Left ventricle myocardium inferior (tissue), 1 donor: ENCODE data around the gene TMEM121B. TPM values are rescaled to one million over a fixed set of nuclear protein-coding genes. Genes with fewer than 3 reads are reported as not detected.

ENCODE experiments used
- DNase-seq: peaks from one replicate; pipeline ENCODE4 v3.0.0-alpha.2; 2020
- H3K27ac ChIP-seq: fragments of 200-600 bp; replicated peaks from 2 replicates; pipeline ENCODE4 v1.8.0; 2021
- H3K27me3 ChIP-seq: fragments of 200-600 bp; 2 replicates; pipeline ENCODE4 v1.8.0; 2021; ENCODE audit warnings: low read depth
- H3K36me3 ChIP-seq: fragments of 200-600 bp; 2 replicates; pipeline ENCODE4 v1.8.0; 2021
- H3K4me1 ChIP-seq: fragments of 200-600 bp; 2 replicates; pipeline ENCODE4 v1.8.0; 2021
- H3K4me3 ChIP-seq: fragments of 200-600 bp; 2 replicates; pipeline ENCODE4 v1.8.0; 2021; ENCODE audit warnings: mild to moderate bottlenecking, moderate library complexity
- H3K9me3 ChIP-seq: fragments of 200-600 bp; replicated peaks from 2 replicates; pipeline ENCODE4 v1.8.0; 2021
- intact Hi-C: fragments of 100-400 bp; cut with micrococcal nuclease; formaldehyde crosslinking; loops from one replicate; pipeline ENCODE4 v1.11.0; 2022
- total RNA-seq: library from RNA; stranded (reverse); fragmentation: NEBNext Ultra II Directional; extraction: Animal tissue kit (Norgen Biotek cat#: 25700); gene quantifications from one replicate; pipeline ENCODE4 v1.2.1, GENCODE V29; 2021
- TF ChIP-seq, protein P1 (sequence below): fragments of 200-600 bp; IDR thresholded peaks from 2 replicates; pipeline ENCODE4 v1.8.0; 2021; ENCODE audit warnings: antibody characterized with exemption, mild to moderate bottlenecking, borderline replicate concordance
- donor health status: DM: no; HTN: yes; CAD: no; lungs with severe emphysema.

TMEM121B gene
- total RNA-seq, 1 donor from 2014 or later: 1.5 TPM

DNA sequence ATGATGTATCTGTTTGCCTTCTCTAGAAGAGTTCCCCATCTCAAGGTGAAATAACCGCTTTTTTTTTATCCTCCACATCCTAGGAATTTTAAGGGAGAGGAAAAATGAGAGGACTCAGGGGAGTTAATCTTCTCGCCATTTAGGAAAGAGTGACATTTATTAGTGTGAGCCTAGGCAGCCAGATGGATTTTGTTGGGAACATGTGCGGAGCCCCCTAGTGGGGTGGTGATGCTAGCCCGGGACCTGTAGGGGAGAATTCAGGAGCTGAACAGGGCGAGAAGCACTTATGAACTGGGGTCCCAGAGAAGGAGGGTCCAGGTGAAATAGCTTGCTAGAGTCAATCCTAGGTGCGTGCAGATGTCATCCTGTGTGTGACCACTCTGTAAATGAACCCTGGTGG lies 25.6 kb downstream of the TMEM121B start:
- Histone ChIP-seq H3K9me3 (no peaks in the 10 kb centered on the region), H3K27ac (no peak overlapping the region), H3K36me3 (peaks cover 37% of the 10 kb centered on the region), H3K27me3 (no peaks in the 10 kb centered on the region), H3K4me3 (no peak overlapping the region), H3K4me1 (no peaks in the 10 kb centered on the region)
- intact Hi-C loops: loop anchor here (10.0 kb wide), 1 partner anchor 49 kb away; no protein-coding TSS in a partner anchor
- TF ChIP-seq, protein P1, sequence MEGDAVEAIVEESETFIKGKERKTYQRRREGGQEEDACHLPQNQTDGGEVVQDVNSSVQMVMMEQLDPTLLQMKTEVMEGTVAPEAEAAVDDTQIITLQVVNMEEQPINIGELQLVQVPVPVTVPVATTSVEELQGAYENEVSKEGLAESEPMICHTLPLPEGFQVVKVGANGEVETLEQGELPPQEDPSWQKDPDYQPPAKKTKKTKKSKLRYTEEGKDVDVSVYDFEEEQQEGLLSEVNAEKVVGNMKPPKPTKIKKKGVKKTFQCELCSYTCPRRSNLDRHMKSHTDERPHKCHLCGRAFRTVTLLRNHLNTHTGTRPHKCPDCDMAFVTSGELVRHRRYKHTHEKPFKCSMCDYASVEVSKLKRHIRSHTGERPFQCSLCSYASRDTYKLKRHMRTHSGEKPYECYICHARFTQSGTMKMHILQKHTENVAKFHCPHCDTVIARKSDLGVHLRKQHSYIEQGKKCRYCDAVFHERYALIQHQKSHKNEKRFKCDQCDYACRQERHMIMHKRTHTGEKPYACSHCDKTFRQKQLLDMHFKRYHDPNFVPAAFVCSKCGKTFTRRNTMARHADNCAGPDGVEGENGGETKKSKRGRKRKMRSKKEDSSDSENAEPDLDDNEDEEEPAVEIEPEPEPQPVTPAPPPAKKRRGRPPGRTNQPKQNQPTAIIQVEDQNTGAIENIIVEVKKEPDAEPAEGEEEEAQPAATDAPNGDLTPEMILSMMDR: peak; percentile 51
- DNase-seq: no peak

DNA sequence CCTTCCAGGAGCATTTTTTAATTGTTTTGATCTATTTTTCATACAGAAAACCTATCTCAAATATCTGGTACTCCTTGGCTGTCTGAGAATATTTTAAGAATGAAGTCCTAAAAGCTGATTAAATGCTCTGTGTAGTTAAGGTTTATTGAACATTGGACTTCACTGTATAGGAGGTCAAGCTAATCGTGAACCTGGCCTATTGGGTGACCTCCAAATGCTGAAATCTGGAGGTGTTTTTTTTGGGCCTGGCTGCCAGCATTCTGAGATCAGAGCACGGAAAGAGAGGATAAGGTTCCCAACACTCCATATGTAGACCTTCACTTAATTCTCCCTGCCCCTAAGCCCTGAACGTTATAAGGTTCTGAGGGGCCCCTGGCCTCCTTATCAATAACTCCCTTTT lies 28.1 kb downstream of the TMEM121B start:
- H3K4me1 ChIP-seq: no peaks in the 10 kb centered on the region
- no peaks in the 10 kb centered on the region for H3K27me3 ChIP-seq
- no peak overlapping the region for H3K4me3 ChIP-seq
- TF ChIP-seq, protein P1: no peak
- H3K27ac ChIP-seq: no peak overlapping the region
- intact Hi-C loops: loop anchor here (10.0 kb wide), 1 partner anchor 52 kb away; no protein-coding TSS in a partner anchor
- no peak for DNase-seq
- no peaks in the 10 kb centered on the region for H3K9me3 ChIP-seq
- H3K36me3 ChIP-seq: peaks cover 12% of the 10 kb centered on the region

DNA sequence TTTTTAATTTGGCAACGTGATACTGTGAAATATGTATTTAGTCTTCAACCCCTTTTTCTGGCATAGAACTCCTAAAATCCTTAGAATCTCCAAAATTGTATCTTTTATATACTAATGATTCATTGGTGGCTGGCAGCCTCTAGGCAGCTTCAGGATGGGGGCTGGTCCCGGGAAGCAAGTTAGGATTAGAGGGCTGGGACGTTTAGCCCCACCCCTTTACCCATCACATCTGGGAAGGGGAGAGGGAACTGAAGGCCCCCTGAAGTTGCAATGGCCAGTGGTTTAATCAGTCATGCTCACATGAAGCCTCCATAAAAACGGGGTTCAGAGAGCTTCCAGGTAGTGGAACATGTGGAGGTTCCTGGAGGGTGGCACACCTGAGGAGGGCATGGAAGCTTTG lies 29.3 kb downstream of the TMEM121B start:
- no peak for DNase-seq
- H3K4me3 ChIP-seq: no peak overlapping the region
- peaks cover 8% of the 10 kb centered on the region for H3K4me1 ChIP-seq
- no peaks in the 10 kb centered on the region for H3K27me3 ChIP-seq
- H3K9me3 ChIP-seq: no peaks in the 10 kb centered on the region
- H3K36me3 ChIP-seq: no peaks in the 10 kb centered on the region
- H3K27ac ChIP-seq: no peak overlapping the region
- intact Hi-C loops: loop anchor here (10.0 kb wide), 1 partner anchor 53 kb away; no protein-coding TSS in a partner anchor
- TF ChIP-seq, protein P1: no peak

DNA sequence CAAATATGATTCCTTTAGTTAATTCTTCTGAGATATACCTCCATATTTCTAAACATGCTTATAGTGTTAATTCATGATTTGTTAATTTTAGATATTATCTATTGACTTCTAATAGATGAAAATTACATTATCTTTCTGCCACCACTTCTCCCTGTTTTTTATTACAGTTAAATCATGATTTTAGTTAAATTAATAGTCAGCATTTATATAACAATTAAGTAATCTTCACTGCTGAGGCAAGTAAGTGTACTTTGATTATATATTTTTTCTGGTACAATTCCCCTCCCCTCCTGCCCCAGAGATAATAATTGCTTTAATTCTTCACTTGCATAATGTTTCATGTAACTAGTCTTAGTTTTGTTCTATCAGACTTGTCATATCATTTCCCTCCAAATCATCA lies 30.6 kb downstream of the TMEM121B start:
- TF ChIP-seq, protein P1: no peak
- Histone ChIP-seq H3K36me3 (no peaks in the 10 kb centered on the region), H3K27me3 (no peaks in the 10 kb centered on the region), H3K4me3 (no peak overlapping the region), H3K4me1 (peaks cover 21% of the 10 kb centered on the region), H3K9me3 (no peaks in the 10 kb centered on the region), H3K27ac (no peak overlapping the region)
- intact Hi-C loops: loop anchor here (10.0 kb wide), 1 partner anchor 54 kb away; no protein-coding TSS in a partner anchor
- DNase-seq: no peak

DNA sequence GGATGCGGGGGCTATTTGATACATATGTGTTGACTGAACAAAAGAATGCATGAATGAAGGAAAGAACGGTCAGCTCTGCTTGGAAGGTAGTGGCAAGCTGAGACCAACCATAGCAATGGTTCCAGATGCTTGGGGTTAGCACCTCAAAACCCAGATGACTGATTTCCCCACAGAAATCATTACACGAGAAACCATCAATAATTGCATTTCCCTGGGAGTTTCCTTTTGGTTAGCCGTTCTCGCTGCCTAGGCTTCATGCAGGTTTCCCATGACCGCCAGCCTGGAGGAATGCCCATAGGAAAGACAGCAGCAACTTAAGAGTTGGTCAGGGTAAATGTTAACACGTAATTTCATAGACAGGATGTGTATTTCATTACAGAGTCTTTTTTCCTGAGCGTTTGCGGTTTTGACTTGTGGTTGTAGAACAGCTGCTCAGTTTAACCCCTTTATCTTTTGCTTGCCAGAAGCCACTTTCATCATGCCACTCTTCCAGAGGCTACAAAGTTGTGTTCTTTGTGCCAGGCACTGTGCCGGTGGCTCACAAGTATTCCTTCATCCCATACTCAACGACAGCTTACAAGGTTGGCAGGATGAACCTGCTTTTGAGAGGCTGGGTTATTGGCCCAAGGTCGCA lies 33.5 kb downstream of the TMEM121B start:
- no peak overlapping the region for H3K27ac ChIP-seq
- no peaks in the 10 kb centered on the region for H3K36me3 ChIP-seq
- H3K4me1 ChIP-seq: peaks cover 35% of the 10 kb centered on the region
- TF ChIP-seq, protein P1: no peak
- intact Hi-C loops: loop anchor here (10.0 kb wide), 1 partner anchor 77 kb away; no protein-coding TSS in a partner anchor
- H3K9me3 ChIP-seq: no peaks in the 10 kb centered on the region
- no peak for DNase-seq
- H3K27me3 ChIP-seq: no peaks in the 10 kb centered on the region
- H3K4me3 ChIP-seq: peak overlapping the region; percentile 86
